ENCODE data around the gene ATP7B.

Gene ATP7B

DNA sequence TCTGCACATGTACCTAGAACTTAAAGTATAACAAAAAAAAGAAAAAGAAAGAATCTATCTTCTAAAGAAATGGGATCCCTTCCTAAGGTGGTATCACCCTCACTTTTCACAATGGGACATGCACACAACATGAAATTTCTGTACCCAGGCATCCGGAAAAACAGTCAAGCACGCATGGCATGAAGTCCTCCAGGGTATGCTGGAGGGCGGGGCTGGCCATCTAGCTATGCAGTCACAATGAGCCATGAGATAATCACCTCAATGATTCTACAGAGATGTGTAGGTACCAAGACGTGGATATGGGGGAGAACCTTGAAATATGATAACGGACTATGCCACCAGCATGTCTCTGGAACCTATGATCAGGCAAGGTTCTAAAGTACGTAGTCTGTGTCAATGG lies 79.6 kb downstream of the ATP7B start:
- no peak for DNase-seq
- H3K36me3 ChIP-seq (replicated peaks; ENCODE audit: insufficient read depth, low read length) = no peaks in the 10 kb centered on the region
- no peaks in the 10 kb centered on the region for H3K4me1 ChIP-seq (ENCODE audit: low read length)
- H3K27ac ChIP-seq (ENCODE audit: low read length) = no peak overlapping the region
- no peaks in the 10 kb centered on the region for H3F3A ChIP-seq (ENCODE audit: insufficient read depth, low read length)
- H3K27me3 ChIP-seq (replicated peaks; ENCODE audit: insufficient read depth, low read length) = no peaks in the 10 kb centered on the region
- no peaks in the 10 kb centered on the region for H4K20me1 ChIP-seq (ENCODE audit: insufficient read depth, low read length)
- no peaks in the 10 kb centered on the region for H3K9me2 ChIP-seq (replicated peaks; ENCODE audit: insufficient read depth, low read length)
- H3K9ac ChIP-seq (ENCODE audit: low read length) = no peak overlapping the region
- no peaks in the 10 kb centered on the region for H3K9me3 ChIP-seq (replicated peaks; ENCODE audit: insufficient read depth, low read length)
- TF ChIP-seq EZH2phosphoT487 (IDR thresholded peaks at IDR 0.05; ENCODE audit: low read length) (no peak), EZH2 (optimal IDR thresholded peaks at IDR 0.05; ENCODE audit: low read depth, low read length) (no peak)
- TF ChIP-seq, protein P1, sequence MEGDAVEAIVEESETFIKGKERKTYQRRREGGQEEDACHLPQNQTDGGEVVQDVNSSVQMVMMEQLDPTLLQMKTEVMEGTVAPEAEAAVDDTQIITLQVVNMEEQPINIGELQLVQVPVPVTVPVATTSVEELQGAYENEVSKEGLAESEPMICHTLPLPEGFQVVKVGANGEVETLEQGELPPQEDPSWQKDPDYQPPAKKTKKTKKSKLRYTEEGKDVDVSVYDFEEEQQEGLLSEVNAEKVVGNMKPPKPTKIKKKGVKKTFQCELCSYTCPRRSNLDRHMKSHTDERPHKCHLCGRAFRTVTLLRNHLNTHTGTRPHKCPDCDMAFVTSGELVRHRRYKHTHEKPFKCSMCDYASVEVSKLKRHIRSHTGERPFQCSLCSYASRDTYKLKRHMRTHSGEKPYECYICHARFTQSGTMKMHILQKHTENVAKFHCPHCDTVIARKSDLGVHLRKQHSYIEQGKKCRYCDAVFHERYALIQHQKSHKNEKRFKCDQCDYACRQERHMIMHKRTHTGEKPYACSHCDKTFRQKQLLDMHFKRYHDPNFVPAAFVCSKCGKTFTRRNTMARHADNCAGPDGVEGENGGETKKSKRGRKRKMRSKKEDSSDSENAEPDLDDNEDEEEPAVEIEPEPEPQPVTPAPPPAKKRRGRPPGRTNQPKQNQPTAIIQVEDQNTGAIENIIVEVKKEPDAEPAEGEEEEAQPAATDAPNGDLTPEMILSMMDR (IDR thresholded peaks at IDR 0.05; ENCODE audit: low read length) = no peak
- no peaks in the 10 kb centered on the region for H3K79me2 ChIP-seq (ENCODE audit: low read length)
- H3K4me3 ChIP-seq (ENCODE audit: low read length) = no peak overlapping the region
- no peak overlapping the region for H3K4me2 ChIP-seq (ENCODE audit: low read depth, low read length)
- no peak overlapping the region for H2AFZ ChIP-seq (ENCODE audit: low read length)

DNA sequence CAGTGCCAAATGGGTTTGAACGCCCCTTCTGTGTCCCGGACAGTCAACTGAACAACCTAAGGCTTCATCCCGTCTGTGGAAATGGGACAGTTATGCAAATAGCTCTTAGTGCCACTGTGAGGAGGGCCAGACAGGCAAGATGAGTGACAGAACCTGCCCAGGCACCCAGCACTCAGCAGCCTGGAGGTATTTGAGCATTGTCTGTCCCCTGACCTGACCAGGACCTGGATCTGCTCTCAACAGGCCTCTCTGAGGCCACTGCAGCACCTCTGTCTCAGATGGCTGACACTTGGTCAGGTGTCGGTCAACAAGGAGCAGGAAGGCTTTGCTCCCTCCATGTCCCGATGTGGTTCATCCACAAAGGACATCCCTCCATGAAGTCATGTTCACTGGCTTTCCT lies 81.6 kb downstream of the ATP7B start:
- H3F3A ChIP-seq (ENCODE audit: insufficient read depth, low read length) = no peaks in the 10 kb centered on the region
- H4K20me1 ChIP-seq (ENCODE audit: insufficient read depth, low read length) = no peaks in the 10 kb centered on the region
- no peaks in the 10 kb centered on the region for H3K27me3 ChIP-seq (replicated peaks; ENCODE audit: insufficient read depth, low read length)
- no peaks in the 10 kb centered on the region for H3K9me2 ChIP-seq (replicated peaks; ENCODE audit: insufficient read depth, low read length)
- no peaks in the 10 kb centered on the region for H3K36me3 ChIP-seq (replicated peaks; ENCODE audit: insufficient read depth, low read length)
- no peaks in the 10 kb centered on the region for H3K9me3 ChIP-seq (replicated peaks; ENCODE audit: insufficient read depth, low read length)
- H3K4me1 ChIP-seq (ENCODE audit: low read length) = no peaks in the 10 kb centered on the region
- H3K4me3 ChIP-seq (ENCODE audit: low read length) = no peak overlapping the region
- H3K27ac ChIP-seq (ENCODE audit: low read length) = no peak overlapping the region
- TF ChIP-seq, protein P1 (IDR thresholded peaks at IDR 0.05; ENCODE audit: low read length) = no peak
- TF ChIP-seq EZH2 (optimal IDR thresholded peaks at IDR 0.05; ENCODE audit: low read depth, low read length) (no peak), EZH2phosphoT487 (IDR thresholded peaks at IDR 0.05; ENCODE audit: low read length) (no peak)
- no peak overlapping the region for H3K9ac ChIP-seq (ENCODE audit: low read length)
- no peak overlapping the region for H3K4me2 ChIP-seq (ENCODE audit: low read depth, low read length)
- no peak overlapping the region for H2AFZ ChIP-seq (ENCODE audit: low read length)
- H3K79me2 ChIP-seq (ENCODE audit: low read length) = no peaks in the 10 kb centered on the region
- DNase-seq = no peak

DNA sequence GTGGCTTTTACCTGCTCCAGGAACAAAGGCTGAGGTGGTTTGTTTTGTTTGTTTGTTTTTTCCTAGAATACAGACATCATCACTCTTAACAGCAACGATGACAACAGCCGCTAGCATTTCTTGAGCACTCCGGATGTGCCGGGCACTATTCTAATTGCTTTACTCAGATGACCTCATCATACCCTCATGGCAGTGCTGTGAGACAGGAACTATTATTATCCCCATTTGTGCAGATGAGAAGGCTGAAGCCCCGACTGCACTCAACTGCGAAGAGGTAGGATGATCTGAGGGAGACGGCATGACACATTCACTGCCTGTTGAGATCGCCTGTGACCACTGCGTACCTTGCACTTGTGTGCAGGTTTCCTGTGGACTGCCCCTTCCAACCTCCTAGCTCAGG lies 83.0 kb downstream of the ATP7B start:
- DNase-seq = no peak
- H3K4me2 ChIP-seq (ENCODE audit: low read depth, low read length) = no peak overlapping the region
- no peak overlapping the region for H3K27ac ChIP-seq (ENCODE audit: low read length)

More for the DNA sequence above, 83.0 kb downstream of the ATP7B start:
- no peak for TF ChIP-seq EZH2 (optimal IDR thresholded peaks at IDR 0.05; ENCODE audit: low read depth, low read length)
- TF ChIP-seq, protein P1 (IDR thresholded peaks at IDR 0.05; ENCODE audit: low read length) = no peak
- TF ChIP-seq EZH2phosphoT487 (IDR thresholded peaks at IDR 0.05; ENCODE audit: low read length) = no peak
- H3K27me3 ChIP-seq (replicated peaks; ENCODE audit: insufficient read depth, low read length) = no peaks in the 10 kb centered on the region
- no peaks in the 10 kb centered on the region for H3K79me2 ChIP-seq (ENCODE audit: low read length)
- H4K20me1 ChIP-seq (ENCODE audit: insufficient read depth, low read length) = no peaks in the 10 kb centered on the region
- no peaks in the 10 kb centered on the region for H3F3A ChIP-seq (ENCODE audit: insufficient read depth, low read length)
- no peaks in the 10 kb centered on the region for H3K9me3 ChIP-seq (replicated peaks; ENCODE audit: insufficient read depth, low read length)
- H3K4me1 ChIP-seq (ENCODE audit: low read length) = no peaks in the 10 kb centered on the region
- H2AFZ ChIP-seq (ENCODE audit: low read length) = no peak overlapping the region
- H3K36me3 ChIP-seq (replicated peaks; ENCODE audit: insufficient read depth, low read length) = no peaks in the 10 kb centered on the region
- H3K9ac ChIP-seq (ENCODE audit: low read length) = no peak overlapping the region
- no peak overlapping the region for H3K4me3 ChIP-seq (ENCODE audit: low read length)
- no peaks in the 10 kb centered on the region for H3K9me2 ChIP-seq (replicated peaks; ENCODE audit: insufficient read depth, low read length)
